ENCODE data around the gene LCN6.
"Not testable (repeated sequence)": the region's sequence is repeated elsewhere in the genome, so short reads cannot be mapped to it uniquely, and the experiment has no call there.

LCN6 gene

GRCh38 chr9:136782452-136782851, 34.1 kb upstream of the LCN6 start:
- no peak for DNase-seq

DNA sequence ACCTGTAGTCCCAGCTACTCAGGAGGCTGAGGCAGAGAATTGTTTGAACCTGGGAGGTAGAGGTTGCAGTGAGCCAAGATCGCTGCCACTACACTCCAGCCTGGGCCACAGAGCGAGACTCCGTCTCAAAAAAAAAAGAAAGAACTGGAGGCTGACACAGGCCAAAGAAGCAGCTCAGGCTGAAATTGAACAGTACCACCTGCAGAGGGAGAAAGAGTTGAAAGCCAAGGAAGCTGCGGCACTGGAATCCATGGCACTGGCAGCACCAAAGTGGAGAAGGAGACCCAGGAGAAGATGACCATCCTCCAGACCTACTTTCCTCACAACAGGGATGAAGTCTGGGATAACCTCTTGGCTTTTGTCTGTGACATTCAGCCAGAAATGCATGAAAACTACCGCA, 31.5 kb upstream of the LCN6 start:
- DNase-seq, result no peak

DNA sequence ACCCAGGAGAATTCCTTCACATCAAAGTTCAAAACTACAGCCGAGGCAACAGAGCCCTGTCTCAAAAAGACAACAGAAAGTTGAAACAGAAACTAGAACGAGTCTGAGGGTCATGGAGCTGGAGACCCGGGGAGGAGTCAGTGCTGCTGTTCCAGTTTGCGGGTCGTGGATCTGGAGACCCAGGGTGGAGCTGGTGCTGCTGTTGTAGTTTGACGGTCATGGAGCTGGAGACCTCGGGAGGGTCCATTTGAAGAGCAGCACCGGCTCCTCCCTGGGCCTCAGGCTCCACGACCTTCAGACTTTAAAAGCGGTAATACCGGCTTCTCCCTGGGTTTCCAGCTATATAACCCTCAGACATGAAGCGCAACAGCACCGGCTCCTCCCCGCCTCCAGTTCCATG, 29.0 kb upstream of the LCN6 start:
- no peak for DNase-seq

- DNase-seq, result no peak
Observed at GRCh38 chr9:136776947-136777346, 28.6 kb upstream of the LCN6 start.

DNA sequence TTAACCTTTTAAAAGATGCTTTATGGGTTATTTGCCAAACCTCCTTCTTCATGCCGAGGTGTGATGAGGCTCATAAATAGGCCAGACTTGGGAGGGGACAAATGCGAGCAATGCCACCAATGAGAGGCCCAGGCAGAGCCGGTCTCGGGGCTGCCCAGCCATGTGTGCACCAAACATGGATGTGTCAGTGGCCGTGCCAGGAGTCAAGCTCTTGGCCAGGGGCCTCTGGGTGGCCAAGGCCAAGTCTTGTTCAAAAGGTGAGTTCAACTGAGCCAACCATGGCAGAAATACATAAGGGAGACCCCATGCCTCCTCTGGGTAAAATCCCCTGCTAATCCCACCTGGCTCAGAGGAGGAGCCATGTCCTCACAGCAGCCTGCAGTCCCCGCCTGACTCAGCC, 26.9 kb upstream of the LCN6 start:
- no peak for DNase-seq

- no peak for DNase-seq
Observed at GRCh38 chr9:136774416-136775045, 26.2 kb upstream of the LCN6 start.

DNA sequence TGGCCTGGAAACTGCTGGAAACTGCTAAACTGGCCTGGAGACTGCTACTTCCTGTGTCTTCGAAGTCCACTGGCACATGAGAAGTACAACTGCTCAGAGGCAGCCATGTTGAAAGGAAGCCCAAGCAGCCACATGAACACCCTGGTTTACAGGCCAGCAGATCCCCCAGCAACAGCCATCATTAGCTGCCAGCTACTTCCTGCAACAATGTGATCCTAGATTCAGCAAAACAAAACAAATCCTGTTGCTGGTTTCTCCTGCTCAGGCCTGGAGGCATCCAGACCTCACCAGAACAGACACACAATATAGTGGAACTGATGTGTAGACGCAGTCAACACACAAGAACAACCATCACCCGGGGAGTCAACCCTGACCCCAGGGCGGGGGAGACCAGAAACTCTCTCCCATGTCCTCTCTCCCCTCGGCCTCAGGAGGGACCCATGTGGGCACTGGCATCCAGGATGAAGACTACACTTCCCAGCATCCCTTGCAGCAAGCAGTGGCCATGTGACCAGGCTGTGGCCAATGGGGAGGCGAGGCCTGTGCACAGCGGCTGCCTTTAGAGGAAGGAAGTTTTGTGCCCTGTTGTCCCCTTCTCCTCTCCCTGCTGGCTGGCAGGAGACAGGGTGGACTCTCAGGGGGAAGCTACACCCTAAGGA, 25.2 kb upstream of the LCN6 start:
- DNase-seq, result peak; percentile 35

- DNase-seq, result no peak
Observed at GRCh38 chr9:136771907-136772415, 23.6 kb upstream of the LCN6 start.

DNA sequence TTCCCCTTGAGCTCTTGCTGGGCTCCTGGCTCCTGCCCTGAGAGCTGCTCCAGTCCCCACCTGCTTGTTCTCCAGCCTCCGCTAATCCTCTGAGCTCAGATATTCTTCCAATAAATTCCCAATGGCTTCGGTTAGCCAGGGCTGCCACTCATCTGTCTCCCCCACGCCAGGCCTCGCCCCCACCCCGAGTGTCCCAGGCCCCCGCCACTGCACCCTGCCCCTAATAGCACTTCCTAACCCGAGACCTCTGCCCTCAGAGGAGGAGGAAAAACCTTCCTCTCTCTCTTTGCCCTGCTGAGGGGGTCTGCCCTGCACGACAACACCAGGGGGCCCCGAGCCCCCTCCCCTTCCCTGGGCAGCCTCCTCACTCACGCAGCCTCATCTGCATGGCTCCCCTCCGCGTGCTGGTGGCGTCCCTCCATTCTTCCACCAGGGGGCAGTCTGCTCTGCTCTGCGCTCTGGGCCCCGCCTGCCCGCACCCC, 21.4 kb upstream of the LCN6 start:
- DNase-seq, result peak; percentile 58

DNA sequence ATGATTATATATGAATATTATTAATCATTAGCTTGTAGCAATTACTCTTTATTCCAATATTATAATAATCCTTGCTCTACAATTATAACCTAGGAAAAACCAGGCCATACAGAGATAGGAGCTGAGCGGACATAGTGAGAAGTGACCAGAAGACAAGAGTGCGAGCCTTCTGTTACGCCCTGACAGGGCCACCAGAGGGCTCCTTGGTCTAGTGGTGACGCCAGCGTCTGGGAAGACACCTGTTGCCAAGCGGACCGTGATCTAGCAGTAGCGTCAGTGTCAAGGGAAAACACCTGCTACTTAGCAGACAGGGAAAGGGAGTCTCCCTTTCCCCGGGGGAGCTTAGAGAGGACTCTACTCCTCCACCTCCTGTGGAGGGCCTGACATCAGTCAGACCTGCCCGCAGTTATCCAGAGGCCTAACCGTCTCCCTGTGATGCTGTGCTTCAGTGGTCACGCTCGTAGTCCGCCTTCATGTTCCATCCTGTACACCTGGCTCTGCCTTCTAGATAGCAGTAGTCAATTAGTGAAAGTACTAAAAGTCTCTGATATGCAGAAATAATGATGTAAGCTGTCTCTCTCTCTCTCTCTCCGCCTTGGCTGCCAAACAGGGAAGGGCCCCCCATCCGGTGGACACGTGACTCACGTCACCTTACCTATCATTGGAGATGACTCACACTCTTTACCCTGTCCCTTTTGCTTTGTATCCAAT, 18.2 kb upstream of the LCN6 start:
- peak; percentile 61 for DNase-seq

DNA sequence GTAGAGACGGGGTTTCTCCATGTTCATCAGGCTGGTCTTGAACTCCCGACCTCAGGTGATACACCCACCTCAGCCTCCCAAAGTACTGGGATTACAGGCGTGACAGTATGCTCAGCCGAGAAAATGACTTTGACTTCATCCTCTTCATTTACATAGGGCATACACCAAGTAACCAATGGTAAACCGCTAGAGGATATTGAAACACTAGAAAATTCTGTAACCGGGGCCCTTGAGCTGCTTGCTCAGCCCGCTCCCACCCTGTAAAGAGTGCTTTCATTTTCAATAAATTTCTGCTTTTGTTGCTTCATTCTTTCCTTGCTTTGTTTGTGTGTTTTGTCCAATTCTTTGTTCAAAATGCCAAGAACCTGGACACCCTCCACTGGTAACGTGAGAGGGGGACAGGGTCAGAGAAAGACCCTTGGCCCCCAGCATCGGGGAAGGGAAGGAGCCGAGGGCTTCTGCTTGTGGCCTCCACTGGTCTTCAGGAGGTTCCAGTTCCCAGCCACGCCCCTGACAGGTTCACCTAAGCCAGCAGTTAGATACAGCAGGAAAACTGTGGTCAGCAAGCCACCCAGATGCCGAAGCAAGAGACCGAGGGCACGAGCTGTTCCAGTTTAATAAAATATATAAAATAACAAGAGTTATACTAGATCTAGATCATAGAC, 17.6 kb upstream of the LCN6 start:
- not testable (repeated sequence) for DNase-seq

- DNase-seq, result no peak
Observed at GRCh38 chr9:136765041-136765440, 16.7 kb upstream of the LCN6 start.

- DNase-seq, result no peak
Observed at GRCh38 chr9:136764301-136764891, 16.1 kb upstream of the LCN6 start, which contains the start of gene LCN15. Gene LCN15 (minus strand): TSS chr9:136764518. CDS start chr9:136764488, 30 bp downstream.

DNA sequence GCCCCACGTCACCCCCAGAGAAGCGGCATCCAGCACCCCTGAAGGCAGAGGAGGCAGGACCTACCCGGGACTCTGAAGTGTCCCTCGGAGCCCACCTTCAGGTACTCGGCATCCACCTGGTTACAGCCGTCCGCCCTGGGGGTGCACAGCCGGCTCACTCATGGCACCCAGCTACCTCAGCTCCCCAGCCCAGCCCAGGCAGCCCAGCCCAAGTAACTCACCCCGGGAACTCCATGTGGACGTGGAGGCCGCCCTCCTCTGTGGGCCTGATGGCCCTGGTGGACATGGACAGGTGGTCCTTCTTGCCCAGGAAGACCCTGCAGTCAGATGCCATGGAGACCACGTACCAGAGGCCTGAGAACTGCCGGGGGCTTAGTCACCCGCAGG, 15.3 kb upstream of the LCN6 start:
- DNase-seq, result no peak

DNA sequence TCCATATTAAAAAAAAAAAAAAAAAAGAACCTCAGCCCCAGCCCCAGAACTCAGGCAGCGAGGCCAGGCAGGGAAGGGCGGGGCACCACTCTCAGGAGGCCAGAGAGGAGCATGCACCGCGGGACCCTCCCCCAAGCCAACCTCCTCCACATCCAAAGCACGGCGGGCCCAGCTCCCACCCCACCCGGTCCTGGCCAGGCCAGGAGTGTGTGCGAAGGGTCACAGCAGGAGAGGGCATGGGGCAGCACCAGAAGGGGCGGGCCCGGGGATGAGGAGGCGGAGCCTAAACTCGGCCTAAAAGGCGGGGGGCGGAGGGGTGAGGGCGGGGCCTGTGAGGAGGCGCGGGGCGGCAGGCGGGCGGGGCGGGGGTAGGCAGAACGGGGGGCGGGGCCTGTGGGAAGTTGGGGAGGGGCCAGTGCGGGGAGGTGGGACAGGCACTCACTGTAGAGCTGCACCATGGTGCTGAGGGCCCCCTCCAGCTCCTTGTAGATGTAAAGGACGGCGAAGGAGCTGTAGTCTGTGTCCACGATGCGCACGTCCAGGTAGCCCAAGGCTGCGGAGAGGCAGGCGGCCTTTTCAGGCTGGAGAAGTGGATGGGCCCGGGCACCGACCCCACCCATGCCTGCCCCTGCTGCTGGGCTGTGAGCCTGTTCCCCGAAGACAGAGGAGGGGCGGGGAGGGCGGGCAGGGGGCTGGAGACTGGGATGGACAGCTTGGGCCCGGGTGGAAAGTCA, 14.8 kb upstream of the LCN6 start:
- DNase-seq, result peak; percentile 62

- no peak for DNase-seq
Observed at GRCh38 chr9:136762221-136762691, 13.9 kb upstream of the LCN6 start.

DNA sequence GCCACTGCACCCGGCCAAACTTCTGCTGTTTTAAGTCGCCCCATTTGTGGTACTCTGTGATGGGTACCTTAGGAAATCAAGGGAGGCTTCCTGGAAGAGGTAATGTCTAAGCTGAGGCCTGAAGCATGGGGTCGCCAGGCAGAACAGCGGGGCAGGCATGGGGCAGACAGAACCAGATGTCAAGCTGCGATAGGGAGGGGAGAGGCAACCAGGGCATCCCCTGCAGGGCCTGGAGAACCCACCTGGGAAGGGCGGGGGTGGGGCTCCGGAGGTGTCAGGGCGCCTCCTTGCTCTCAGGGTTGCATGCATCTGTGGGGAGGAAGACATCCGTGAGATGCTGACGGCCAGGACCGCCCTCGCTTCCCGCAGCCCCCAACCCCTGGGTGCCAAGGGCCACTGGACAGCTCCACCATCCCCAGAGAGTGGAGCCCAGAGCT, 13.2 kb upstream of the LCN6 start:
- DNase-seq, result no peak

- DNase-seq, result peak; percentile 37
Observed at GRCh38 chr9:136760834-136761544, 12.7 kb upstream of the LCN6 start.

DNA sequence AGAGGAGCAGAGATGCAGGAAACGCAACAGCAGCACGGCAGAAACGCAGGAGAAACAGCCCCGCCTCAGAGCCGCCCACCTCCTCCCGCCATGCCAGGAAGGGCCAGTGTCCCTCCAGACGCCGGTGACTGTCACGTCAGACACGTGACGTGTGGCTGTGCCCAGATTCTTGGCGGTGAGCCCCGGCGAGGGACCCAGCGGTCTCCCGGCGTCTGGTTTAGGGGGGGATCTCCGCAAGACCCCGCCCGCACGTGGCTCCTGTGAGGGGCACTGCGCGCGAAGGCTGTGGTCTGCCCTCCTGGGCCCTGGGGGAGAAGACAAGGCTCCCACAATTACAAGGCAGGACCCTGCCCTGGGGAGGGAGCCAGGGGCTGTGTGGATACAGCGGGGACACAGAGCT, 12.1 kb upstream of the LCN6 start:
- DNase-seq, result no peak

DNA sequence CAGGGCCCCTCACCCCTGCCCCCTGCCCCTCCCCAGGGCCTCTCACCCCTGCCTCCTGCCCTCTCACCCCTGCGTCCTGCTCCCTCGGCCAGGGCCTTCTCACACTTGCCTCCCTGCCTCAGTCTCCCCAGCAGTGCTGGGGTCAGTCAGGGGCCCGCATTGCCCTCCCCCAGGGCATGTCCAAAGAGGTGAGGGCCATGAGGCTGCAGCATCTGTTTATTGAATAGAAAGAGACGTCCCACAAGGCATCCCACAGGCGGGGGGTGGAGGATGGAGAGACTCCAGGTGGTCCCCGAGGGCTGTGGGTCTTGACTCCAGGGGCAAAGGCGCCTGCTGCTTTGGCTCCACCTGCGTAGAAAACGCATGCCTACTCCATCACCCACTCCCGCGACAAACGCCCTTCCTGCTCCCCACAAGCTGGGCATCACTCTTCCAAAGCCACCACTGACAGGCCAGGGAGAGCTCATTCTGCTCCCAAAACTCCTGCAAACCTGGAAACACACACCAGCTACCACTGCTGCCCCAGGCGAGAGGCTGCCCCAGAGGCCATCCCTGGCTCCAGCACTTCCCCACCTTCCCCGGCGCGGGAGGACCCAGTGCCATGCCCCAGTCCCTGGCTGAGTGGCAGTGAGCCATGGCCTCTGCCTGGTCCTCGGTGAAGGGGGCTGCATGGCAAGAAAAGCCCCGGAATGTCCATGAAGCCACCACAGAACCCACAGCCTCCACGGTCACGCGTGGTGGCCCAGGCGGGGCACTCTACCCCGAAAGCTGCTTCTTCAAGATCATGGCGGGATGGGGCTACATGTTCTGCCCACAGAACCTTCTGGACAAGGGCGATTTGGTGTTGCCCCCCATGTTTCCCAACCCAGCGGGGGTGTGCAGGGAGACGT, 11.4 kb upstream of the LCN6 start:
- no peak for DNase-seq
